SK-N-SH (cell line): ENCODE measurements around the gene R3HDM1. TPM values are rescaled to one million over a fixed set of nuclear protein-coding genes. Genes with fewer than 3 reads are reported as not detected.
A peak's percentile ranks its signal among the peaks of the same experiment; 100 is the strongest.

ENCODE experiments used
- CTCF ChIA-PET: fragments of 300-600, 350-600 bp; formaldehyde crosslinking; extraction: SDS; loops from one replicate; lab custom pipeline; 2021; lab: Yijun Ruan, JAX
- POLR2A ChIA-PET: fragments of 350-600 bp; sonication (Branson Sonifier 250); formaldehyde crosslinking; extraction: SDS; loops from one replicate; lab custom pipeline; 2020; ENCODE audit warnings: antibody characterized with exemption, inconsistent platforms; lab: Yijun Ruan, JAX
- DNase-seq: peaks from one replicate; pipeline ENCODE4 v3.0.0; 2012
- H2AFZ ChIP-seq: fragments of 200-600 bp; sonication (generic); 2 replicates; pipeline ENCODE4 v1.8.1; 2016; ENCODE audit warnings: antibody characterized with exemption, mild to moderate bottlenecking, low read depth
- H3F3A ChIP-seq: fragments of 200-600 bp; sonication (generic); replicated peaks from 2 replicates; pipeline ENCODE3; 2016; ENCODE audit warnings: antibody characterized with exemption, mild to moderate bottlenecking; ENCODE audit not compliant: insufficient read depth
- H3K27ac ChIP-seq, 2 experiments: fragments of 200-500 bp in 1 of 2; fragments of 200-600 bp in 1 of 2; sonication (Bioruptor generic) in 1 of 2; sonication (generic), shearing (Covaris generic) in 1 of 2; 2 replicates each; pipeline versions ENCODE4 v1.5.1 to v1.6.1; 2014 to 2016; ENCODE audit warnings: low read depth in 2 of 2, inconsistent platforms in 1 of 2, low read length in 1 of 2, mild to moderate bottlenecking in 1 of 2, mixed read lengths in 1 of 2
- H3K27me3 ChIP-seq: fragments of 200-600 bp; sonication (generic), shearing (Covaris generic); 2 replicates; pipeline ENCODE4 v1.6.1; 2016; ENCODE audit warnings: mixed run types; ENCODE audit not compliant: insufficient read depth
- H3K36me3 ChIP-seq, 2 experiments: fragments of 200-500 bp in 1 of 2; fragments of 200-600 bp in 1 of 2; sonication (Bioruptor generic) in 1 of 2; sonication (generic) in 1 of 2; replicated peaks in 1 of 2; 2 replicates each; pipeline versions ENCODE3 to v1.5.1; 2014 to 2016; ENCODE audit warnings: low read length in 1 of 2, mild to moderate bottlenecking in 1 of 2; ENCODE audit not compliant: insufficient read depth in 2 of 2, control insufficient read depth in 1 of 2
- H3K4me1 ChIP-seq, 2 experiments: fragments of 200-500 bp in 1 of 2; fragments of 200-600 bp in 1 of 2; sonication (Bioruptor generic) in 1 of 2; sonication (generic), shearing (Covaris generic) in 1 of 2; 2 replicates each; pipeline versions ENCODE4 v1.5.1 to v1.6.1; 2014 to 2016; ENCODE audit warnings: low read depth in 1 of 2, low read length in 1 of 2, mixed run types in 1 of 2; ENCODE audit not compliant: insufficient read depth in 2 of 2, control insufficient read depth in 1 of 2
- H3K4me2 ChIP-seq: fragments of 200-600 bp; sonication (generic), shearing (Covaris generic); 2 replicates; pipeline ENCODE4 v1.6.1; 2017; ENCODE audit warnings: mixed run types
- H3K4me3 ChIP-seq, 2 experiments: fragments of 200-500 bp in 1 of 2; fragments of 200-600 bp in 1 of 2; sonication (Bioruptor generic) in 1 of 2; sonication (generic), shearing (Covaris generic) in 1 of 2; 2 replicates each; pipeline versions ENCODE4 v1.5.1 to v1.8.1; 2014 to 2016; ENCODE audit warnings: low read depth in 2 of 2, inconsistent platforms in 1 of 2, low read length in 1 of 2, mild to moderate bottlenecking in 1 of 2, mixed read lengths in 1 of 2, moderate library complexity in 1 of 2
- H3K79me2 ChIP-seq: fragments of 200-600 bp; sonication (generic); 2 replicates; pipeline ENCODE4 v1.8.1; 2017; ENCODE audit warnings: mild to moderate bottlenecking; ENCODE audit not compliant: insufficient read depth
- H3K9ac ChIP-seq: fragments of 200-600 bp; sonication (generic); 2 replicates; pipeline ENCODE4 v1.6.1; 2017; ENCODE audit warnings: mixed run types
- H3K9me2 ChIP-seq: fragments of 200-600 bp; sonication (generic); 2 replicates; pipeline ENCODE4 v1.6.1; 2017; ENCODE audit warnings: mixed run types
- H3K9me3 ChIP-seq: fragments of 200-600 bp; sonication (generic); 2 replicates; pipeline ENCODE4 v1.6.1; 2017; ENCODE audit warnings: mixed run types, mild to moderate bottlenecking, moderate library complexity
- H4K20me1 ChIP-seq: fragments of 200-600 bp; sonication (generic); 2 replicates; pipeline ENCODE4 v1.6.1; 2017; ENCODE audit warnings: mild to moderate bottlenecking, mixed run types; ENCODE audit not compliant: insufficient read depth
- CTCF ChIP-seq: fragments of 200-600 bp; sonication (generic); IDR thresholded peaks from 2 replicates; pipeline ENCODE4 v1.6.1; 2017; ENCODE audit warnings: antibody characterized with exemption, mild to moderate bottlenecking, moderate library complexity
- ELF1 ChIP-seq: IDR thresholded peaks from 2 replicates; pipeline ENCODE4 v1.4.0; 2012
- EP300 ChIP-seq, 2 experiments: IDR thresholded peaks; 2 replicates each; pipeline versions ENCODE4 v1.4.0 to v1.6.1; 2012; ENCODE audit warnings: borderline replicate concordance in 1 of 2, low read depth in 1 of 2, low read length in 1 of 2
- EZH2phosphoT487 ChIP-seq: fragments of 200-600 bp; sonication (generic); IDR thresholded peaks from 2 replicates; pipeline ENCODE4 v1.6.1; 2017; ENCODE audit warnings: low read depth, mixed run types, mild to moderate bottlenecking, antibody characterized with exemption, moderate library complexity, borderline replicate concordance
- FOSL2 ChIP-seq: IDR thresholded peaks from 2 replicates; pipeline ENCODE4 v1.4.0; 2012; ENCODE audit warnings: low read depth, mild to moderate bottlenecking, moderate library complexity, borderline replicate concordance
- FOXJ3 ChIP-seq: sonication (generic); formaldehyde crosslinking; IDR thresholded peaks from 2 replicates; pipeline ENCODE4 v1.5.1; 2020; ENCODE audit warnings: mild to moderate bottlenecking, missing genetic modification reagents
- FOXM1 ChIP-seq: IDR thresholded peaks from 2 replicates; pipeline ENCODE4 v1.4.0; 2012; ENCODE audit warnings: low read depth, mild to moderate bottlenecking
- GABPA ChIP-seq: IDR thresholded peaks from 2 replicates; pipeline ENCODE4 v1.4.0; 2012; ENCODE audit warnings: low read depth, mild to moderate bottlenecking
- GATA2 ChIP-seq: sonication (generic); formaldehyde crosslinking; IDR thresholded peaks from 2 replicates; pipeline ENCODE4 v1.5.0; 2020; ENCODE audit warnings: mild to moderate bottlenecking, missing genetic modification reagents
- IRF3 ChIP-seq: fragments of 150-350 bp; IDR thresholded peaks from 2 replicates; pipeline ENCODE4 v1.6.1; 2016; ENCODE audit warnings: mild to moderate bottlenecking, low read depth, low read length
- MAX ChIP-seq: IDR thresholded peaks from 2 replicates; pipeline ENCODE4 v1.4.0; 2012; ENCODE audit warnings: low read depth
- MEF2A ChIP-seq: IDR thresholded peaks from 2 replicates; pipeline ENCODE4 v1.4.0; 2012; ENCODE audit warnings: low read depth, borderline replicate concordance
- MXI1 ChIP-seq: IDR thresholded peaks from 2 replicates; pipeline ENCODE4 v1.6.1; 2012; ENCODE audit warnings: mild to moderate bottlenecking, low read depth, low read length, improper control_type of control experiment
- NFIC ChIP-seq: IDR thresholded peaks from 2 replicates; pipeline ENCODE4 v1.4.0; 2012; ENCODE audit warnings: borderline replicate concordance
- NRF1 ChIP-seq: IDR thresholded peaks from 2 replicates; pipeline ENCODE4 v1.6.1; 2012; ENCODE audit warnings: low read depth, mild to moderate bottlenecking, low read length
- PBX3 ChIP-seq: IDR thresholded peaks from 2 replicates; pipeline ENCODE4; 2012
- POLR2AphosphoS5 ChIP-seq: IDR thresholded peaks from 2 replicates; pipeline ENCODE4 v1.6.1; 2012; ENCODE audit warnings: low read depth, low read length
- RAD21 ChIP-seq: IDR thresholded peaks from 2 replicates; pipeline ENCODE4 v1.6.1; 2012; ENCODE audit warnings: mild to moderate bottlenecking, low read length
- RCOR1 ChIP-seq: fragments of 150-350 bp; IDR thresholded peaks from 2 replicates; pipeline ENCODE4 v1.6.1; 2017; ENCODE audit warnings: antibody characterized with exemption, low read length
- RFX5 ChIP-seq: IDR thresholded peaks from 2 replicates; pipeline ENCODE4 v1.6.1; 2012; ENCODE audit warnings: mild to moderate bottlenecking, improper control_type of control experiment, low read length
- RXRA ChIP-seq: IDR thresholded peaks from 2 replicates; pipeline ENCODE4 v1.4.0; 2012; ENCODE audit warnings: low read depth, mild to moderate bottlenecking, borderline replicate concordance
- SMC3 ChIP-seq: IDR thresholded peaks from 2 replicates; pipeline ENCODE4 v1.6.1; 2012; ENCODE audit warnings: low read depth, low read length, improper control_type of control experiment
- TAF1 ChIP-seq: IDR thresholded peaks from 2 replicates; pipeline ENCODE4 v1.6.1; 2012; ENCODE audit warnings: low read depth, mild to moderate bottlenecking, low read length, moderate library complexity, borderline replicate concordance
- TCF12 ChIP-seq: IDR thresholded peaks from 2 replicates; pipeline ENCODE4 v1.4.0; 2012
- TEAD4 ChIP-seq: IDR thresholded peaks from 2 replicates; pipeline ENCODE4 v1.4.0; 2012; ENCODE audit warnings: mild to moderate bottlenecking, borderline replicate concordance; ENCODE audit not compliant: insufficient read depth
- USF1 ChIP-seq: IDR thresholded peaks from 2 replicates; pipeline ENCODE4 v1.4.0; 2012; ENCODE audit warnings: low read depth, borderline replicate concordance
- USF2 ChIP-seq: fragments of 150-350 bp; IDR thresholded peaks from 2 replicates; pipeline ENCODE4 v1.6.1; 2017; ENCODE audit warnings: antibody characterized with exemption, low read length, low read depth, borderline replicate concordance
- YY1 ChIP-seq: IDR thresholded peaks from 2 replicates; pipeline ENCODE4 v1.4.0; 2012; ENCODE audit warnings: low read depth, mild to moderate bottlenecking
- polyA plus RNA-seq, 3 experiments: library from polyadenylated mRNA; depleted of rRNA; stranded (reverse); fragments of >200 nt; gene quantifications; 2 replicates each; pipeline ENCODE4 v1.2.3, GENCODE V29; 2012

R3HDM1 gene
- polyA plus RNA-seq, 1 of the 3 experiments (the other 2 are of a cell fraction): 38.2 TPM

- Histone ChIP-seq H3K9me2 (no peaks in the 10 kb centered on the region), H4K20me1 (no peaks in the 10 kb centered on the region), H3K9ac (no peak overlapping the region), H3K36me3 (peaks cover 29 to 36% of the 10 kb centered on the region in 2 experiments), H3K4me1 (peaks cover 0 to 15% of the 10 kb centered on the region in 2 experiments; a peak in 2 of 4 replicates), H3K9me3 (no peaks in the 10 kb centered on the region), H3K4me2 (no peak overlapping the region), H3K4me3 (no peak overlapping the region), H3K27me3 (no peaks in the 10 kb centered on the region), H2AFZ (no peak overlapping the region), H3K79me2 (no peaks in the 10 kb centered on the region), H3K27ac (peak overlapping the region in 1 of 2 experiments; percentile 36; a peak in 2 of 4 replicates), H3F3A (peaks cover 13% of the 10 kb centered on the region)
- DNase-seq: no peak
- CTCF ChIA-PET: interaction anchor here (1.2 kb wide), 1 partner anchor 47 kb away, joined by 4 read pairs; no protein-coding TSS in a partner anchor
- POLR2A ChIA-PET: no interaction called here
- no peak for TF ChIP-seq CTCF
- no peak for TF ChIP-seq RXRA
- no peak for TF ChIP-seq MAX
- TF ChIP-seq SMC3: no peak
- no peak for TF ChIP-seq FOXJ3 (CRISPR knock-in tag)
- TF ChIP-seq MXI1: no peak
- peak; percentile 75 for TF ChIP-seq PBX3
- no peak for TF ChIP-seq IRF3
- TF ChIP-seq EZH2phosphoT487: no peak
- 0 out of 2 replicates have a peak, but pooled peaks have one; percentile 6 for TF ChIP-seq TEAD4
- no peak for TF ChIP-seq FOXM1
- peak in 1 of 2 experiments; percentile 43; a peak in 1 of 4 replicates for TF ChIP-seq EP300 (IDR thresholded peaks at IDR 0.05; ENCODE audit: borderline replicate concordance in 1 of 2, low read depth in 1 of 2, low read length in 1 of 2)
- no peak for TF ChIP-seq GABPA
- TF ChIP-seq TCF12: peak; percentile 81
- no peak for TF ChIP-seq GATA2 (CRISPR knock-in tag)
- no peak for TF ChIP-seq RAD21
- TF ChIP-seq RFX5: no peak
- no peak for TF ChIP-seq ELF1
- TF ChIP-seq USF2: no peak
- no peak for TF ChIP-seq FOSL2
- no peak for TF ChIP-seq USF1
- no peak for TF ChIP-seq NRF1
- TF ChIP-seq TAF1: no peak
- no peak for TF ChIP-seq MEF2A
- no peak for TF ChIP-seq RCOR1
- TF ChIP-seq YY1: no peak
- no peak for TF ChIP-seq NFIC
- peak; percentile 21; the same call in 1 of the 2 replicates for TF ChIP-seq POLR2AphosphoS5
These were observed 131.9 kb downstream of the R3HDM1 start for GRCh38 chr2:135663148-135663700.
